Mucosa of stomach (tissue), 1 donor: Measurements from ENCODE around the gene PTPRCAP.
A peak's percentile ranks its signal among the peaks of the same experiment; 100 is the strongest.

ENCODE experiments used
- H3K27me3 ChIP-seq: one replicate; pipeline ENCODE4 v1.7.0; 2013; ENCODE audit warnings: mild to moderate bottlenecking, low read length; ENCODE audit not compliant: control insufficient read depth, insufficient read depth
- H3K36me3 ChIP-seq: one replicate; pipeline ENCODE4 v1.7.0; 2013; ENCODE audit warnings: low read length; ENCODE audit not compliant: control insufficient read depth, insufficient read depth
- H3K4me1 ChIP-seq: one replicate; pipeline ENCODE4 v1.7.0; 2013; ENCODE audit warnings: mild to moderate bottlenecking, low read length; ENCODE audit not compliant: control insufficient read depth, insufficient read depth
- H3K4me3 ChIP-seq: one replicate; pipeline ENCODE4 v1.7.0; 2013; ENCODE audit warnings: low read length
- H3K9ac ChIP-seq: one replicate; pipeline ENCODE4 v1.7.0; 2013; ENCODE audit warnings: mild to moderate bottlenecking, low read length, moderate library complexity
- H3K9me3 ChIP-seq: one replicate; pipeline ENCODE4 v1.7.0; 2013; ENCODE audit warnings: mild to moderate bottlenecking, low read length, moderate library complexity; ENCODE audit not compliant: control insufficient read depth
- donor health status: Pancreatic carcinoma.

PTPRCAP gene

GRCh38 chr11:67423891-67424613 lies 13.4 kb downstream of the PTPRCAP start:
- Histone ChIP-seq H3K36me3 (no peaks in the 10 kb centered on the region), H3K4me3 (no peak overlapping the region), H3K9ac (no peak overlapping the region), H3K27me3 (no peaks in the 10 kb centered on the region), H3K9me3 (no peaks in the 10 kb centered on the region), H3K4me1 (peaks cover 18% of the 10 kb centered on the region)

- Histone ChIP-seq H3K27me3 (no peaks in the 10 kb centered on the region), H3K9ac (no peak overlapping the region), H3K4me3 (no peak overlapping the region), H3K36me3 (no peaks in the 10 kb centered on the region), H3K4me1 (peaks cover 20% of the 10 kb centered on the region), H3K9me3 (no peaks in the 10 kb centered on the region)
Measured at GRCh38 chr11:67423466-67423865, 14.0 kb downstream of the PTPRCAP start.

- Histone ChIP-seq H3K4me1 (peaks cover 20% of the 10 kb centered on the region), H3K9ac (no peak overlapping the region), H3K27me3 (no peaks in the 10 kb centered on the region), H3K4me3 (no peak overlapping the region), H3K36me3 (no peaks in the 10 kb centered on the region), H3K9me3 (no peaks in the 10 kb centered on the region)
Measured at GRCh38 chr11:67422891-67423290, 14.6 kb downstream of the PTPRCAP start.

- no peak overlapping the region for H3K4me3 ChIP-seq
- no peaks in the 10 kb centered on the region for H3K36me3 ChIP-seq
- peaks cover 27% of the 10 kb centered on the region for H3K4me1 ChIP-seq
- peak overlapping the region; percentile 47 for H3K9ac ChIP-seq
- H3K9me3 ChIP-seq, result no peaks in the 10 kb centered on the region
- no peaks in the 10 kb centered on the region for H3K27me3 ChIP-seq
Measured at GRCh38 chr11:67421430-67422031, 16.0 kb downstream of the PTPRCAP start.

- Histone ChIP-seq H3K4me3 (no peak overlapping the region), H3K36me3 (no peaks in the 10 kb centered on the region), H3K27me3 (no peaks in the 10 kb centered on the region), H3K9me3 (no peaks in the 10 kb centered on the region), H3K4me1 (peaks cover 34% of the 10 kb centered on the region), H3K9ac (peak overlapping the region; percentile 53)
Measured at GRCh38 chr11:67420646-67421429, 16.6 kb downstream of the PTPRCAP start.

GRCh38 chr11:67420147-67420645 lies 17.3 kb downstream of the PTPRCAP start:
- Histone ChIP-seq H3K4me1 (peaks cover 36% of the 10 kb centered on the region), H3K27me3 (peaks cover under 1% of the 10 kb centered on the region), H3K36me3 (no peaks in the 10 kb centered on the region), H3K4me3 (no peak overlapping the region), H3K9ac (peak overlapping the region; percentile 53), H3K9me3 (no peaks in the 10 kb centered on the region)

- no peak overlapping the region for H3K9ac ChIP-seq
- peaks cover 43% of the 10 kb centered on the region for H3K4me1 ChIP-seq
- H3K36me3 ChIP-seq, result no peaks in the 10 kb centered on the region
- peaks cover 4% of the 10 kb centered on the region for H3K27me3 ChIP-seq
- H3K4me3 ChIP-seq, result no peak overlapping the region
- no peaks in the 10 kb centered on the region for H3K9me3 ChIP-seq
Measured at GRCh38 chr11:67419325-67420049, 18.0 kb downstream of the PTPRCAP start.

GRCh38 chr11:67418476-67419281 lies 18.8 kb downstream of the PTPRCAP start:
- H3K9ac ChIP-seq, result no peak overlapping the region
- no peaks in the 10 kb centered on the region for H3K36me3 ChIP-seq
- no peaks in the 10 kb centered on the region for H3K9me3 ChIP-seq
- H3K27me3 ChIP-seq, result peaks cover 4% of the 10 kb centered on the region
- H3K4me1 ChIP-seq, result peaks cover 44% of the 10 kb centered on the region
- H3K4me3 ChIP-seq, result no peak overlapping the region

- Histone ChIP-seq H3K36me3 (no peaks in the 10 kb centered on the region), H3K9me3 (no peaks in the 10 kb centered on the region), H3K4me3 (no peak overlapping the region), H3K4me1 (peaks cover 45% of the 10 kb centered on the region), H3K9ac (no peak overlapping the region), H3K27me3 (peaks cover 4% of the 10 kb centered on the region)
Measured at GRCh38 chr11:67417425-67417824, 20.1 kb downstream of the PTPRCAP start.

- Histone ChIP-seq H3K36me3 (no peaks in the 10 kb centered on the region), H3K4me3 (no peak overlapping the region), H3K9ac (no peak overlapping the region), H3K27me3 (peaks cover 4% of the 10 kb centered on the region), H3K4me1 (peaks cover 46% of the 10 kb centered on the region), H3K9me3 (no peaks in the 10 kb centered on the region)
Measured at GRCh38 chr11:67416416-67417335, 20.8 kb downstream of the PTPRCAP start.
